Stimulated activated CD8-positive, alpha-beta memory T cell treated with anti-CD3 and anti-CD28 coated beads, Interleukin-4, amount 100 ng/mL, for 4 hours (primary cell): ENCODE measurements around the gene ZNF799.
"Not testable (repeated sequence)": the region's sequence is repeated elsewhere in the genome, so short reads cannot be mapped to it uniquely, and the experiment has no call there.

Experiments
- DNase-seq, 2 donors: peaks; one replicate each; pipeline ENCODE4 v3.0.0-alpha.2; 2020; ENCODE audit warnings: low read depth in 2 of 2, low spot score in 1 of 2

The ZNF799 gene

GRCh38 chr19:12400633-12401502 lies at the start of gene ZNF799:
TSS of gene ZNF799 (minus strand) at chr19:12401271. CDS start at chr19:12401070, 201 bp downstream.
- DNase-seq: peak; percentile 58 to 71

GRCh38 chr19:12450844-12451243 lies 49.8 kb upstream of the ZNF799 start:
- no peak for DNase-seq

- DNase-seq: no peak
Measured at GRCh38 chr19:12448808-12449207, 47.7 kb upstream of the ZNF799 start.

- DNase-seq: peak; percentile 98
Measured at GRCh38 chr19:12440541-12441316, 39.7 kb upstream of the ZNF799 start, which contains the start of gene ZNF443. TSS of gene ZNF443 (minus strand) at chr19:12441021. CDS start at chr19:12440914, 107 bp downstream.

GRCh38 chr19:12439686-12440540 lies 38.8 kb upstream of the ZNF799 start:
- peak; percentile 25 to 53 for DNase-seq

GRCh38 chr19:12430726-12431299 lies 29.7 kb upstream of the ZNF799 start:
- not testable (repeated sequence) for DNase-seq

- DNase-seq: no peak
Measured at GRCh38 chr19:12425888-12426274, 24.8 kb upstream of the ZNF799 start.

GRCh38 chr19:12425236-12425887 lies 24.3 kb upstream of the ZNF799 start:
- no peak for DNase-seq

- not testable (repeated sequence) for DNase-seq
Measured at GRCh38 chr19:12417273-12417672, 16.2 kb upstream of the ZNF799 start.

GRCh38 chr19:12411893-12412292 lies 10.8 kb upstream of the ZNF799 start:
- DNase-seq: no peak

- peak in 1 of 2 donors; percentile 36 for DNase-seq
Measured at GRCh38 chr19:12399901-12400632, 1.0 kb downstream of the ZNF799 start.

GRCh38 chr19:12391148-12391547 lies 9.9 kb downstream of the ZNF799 start:
- DNase-seq: not testable (repeated sequence)

GRCh38 chr19:12386365-12386764 lies 14.7 kb downstream of the ZNF799 start:
- DNase-seq: not testable (repeated sequence)

- DNase-seq: no peak
Measured at GRCh38 chr19:12380444-12380737, 20.7 kb downstream of the ZNF799 start.

GRCh38 chr19:12379732-12380443 lies 21.2 kb downstream of the ZNF799 start:
- no peak for DNase-seq

GRCh38 chr19:12374026-12374425 lies 27.0 kb downstream of the ZNF799 start:
- no peak for DNase-seq

GRCh38 chr19:12365236-12366162 lies 35.6 kb downstream of the ZNF799 start, which contains the start of gene ZNF442:
TSS of gene ZNF442 (minus strand) at chr19:12365683. CDS start at chr19:12363631, 2,052 bp downstream.
- DNase-seq: peak; percentile 66 to 78
